GM19193 (cell line): ENCODE results near the gene KLRG1.

Experiments
- POLR2A ChIP-seq: IDR thresholded peaks from 4 replicates; pipeline ENCODE4 v1.6.1; 2011; ENCODE audit not compliant: insufficient read depth, insufficient read length; ENCODE audit errors: extremely low read depth

Gene KLRG1

GRCh38 chr12:9024512-9024911 is 35.2 kb downstream of the KLRG1 start:
- no peak for TF ChIP-seq POLR2A

DNA sequence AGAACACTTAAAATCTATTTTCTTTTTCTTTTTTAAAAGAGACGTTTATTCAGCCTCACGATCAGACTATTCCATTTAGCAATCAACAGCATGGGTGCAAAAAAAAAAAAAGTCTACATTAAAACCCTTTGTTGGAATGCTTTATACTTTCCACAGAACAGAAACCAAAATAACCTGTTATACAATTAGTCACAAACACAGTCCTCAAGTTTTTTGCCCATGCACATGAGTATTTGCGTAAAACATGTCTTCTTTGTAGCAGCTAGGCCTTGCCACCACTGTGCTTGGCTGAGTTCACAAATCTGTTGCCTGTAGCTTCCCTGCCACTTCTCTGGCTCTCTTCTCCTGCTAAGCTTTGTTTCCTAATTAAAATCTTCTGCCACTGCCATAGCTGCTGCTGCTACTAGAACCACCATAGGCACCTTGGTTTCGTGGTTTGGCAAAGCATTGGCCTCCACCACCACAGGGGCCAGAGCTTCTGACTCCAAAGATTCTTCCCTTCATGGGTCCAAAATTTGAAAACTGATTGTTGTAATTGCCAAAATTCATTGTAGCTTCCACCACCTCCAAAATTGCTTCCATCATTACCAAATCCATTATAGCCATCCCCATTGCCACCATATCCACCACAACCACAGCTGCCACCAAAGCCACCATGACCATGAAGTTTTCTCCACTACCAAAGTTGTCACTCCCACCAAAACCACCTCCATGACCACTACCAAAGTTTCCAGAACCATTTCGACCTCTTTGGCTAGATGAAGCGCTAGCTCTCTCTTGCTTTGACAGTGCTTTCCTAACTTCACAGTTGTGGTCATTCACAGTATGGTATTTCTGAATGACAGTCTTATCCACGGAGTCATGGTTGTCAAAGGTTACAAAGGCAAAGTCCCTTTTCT is 38.1 kb downstream of the KLRG1 start:
- no peak for TF ChIP-seq POLR2A

GRCh38 chr12:9030776-9031175 is 41.4 kb downstream of the KLRG1 start:
- no peak for TF ChIP-seq POLR2A

DNA sequence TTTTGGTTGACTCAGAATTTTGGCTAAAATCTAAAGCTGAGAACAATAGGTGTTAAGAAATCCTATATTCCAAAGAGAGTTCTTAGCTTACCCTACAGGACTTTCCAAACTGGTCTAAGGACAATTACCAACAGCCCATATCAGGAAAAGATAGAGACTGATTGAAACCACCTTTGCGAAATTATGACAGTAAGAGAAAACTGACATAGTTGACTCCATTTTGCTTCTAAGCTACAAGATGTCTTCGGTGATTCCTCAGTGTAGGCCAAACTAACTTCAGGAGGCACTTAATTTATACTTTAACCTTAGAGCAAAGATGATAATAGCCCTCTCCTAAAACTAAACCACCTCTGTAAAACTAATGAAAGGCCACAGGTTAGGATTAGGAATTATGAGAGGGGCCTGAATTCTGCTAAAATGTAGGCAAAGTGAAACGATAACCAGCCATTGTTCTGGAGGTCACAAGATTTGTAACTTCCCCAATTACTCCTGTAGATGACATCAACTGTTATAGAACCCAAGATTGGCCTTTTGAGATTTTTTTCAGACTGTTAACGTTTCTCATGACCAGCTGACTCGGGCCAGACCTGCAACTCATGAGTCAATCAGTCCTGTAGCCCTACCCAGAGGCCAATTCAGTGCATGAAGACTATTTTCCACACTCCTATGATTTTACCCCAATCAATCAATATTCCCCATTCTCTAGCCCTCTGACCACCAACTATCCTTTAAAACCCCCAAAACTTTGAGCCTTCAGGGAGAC is 43.0 kb downstream of the KLRG1 start:
- no peak for TF ChIP-seq POLR2A

GRCh38 chr12:9033265-9033887 is 44.0 kb downstream of the KLRG1 start:
- no peak for TF ChIP-seq POLR2A

GRCh38 chr12:9034095-9034494 is 44.7 kb downstream of the KLRG1 start:
- TF ChIP-seq POLR2A: no peak

DNA sequence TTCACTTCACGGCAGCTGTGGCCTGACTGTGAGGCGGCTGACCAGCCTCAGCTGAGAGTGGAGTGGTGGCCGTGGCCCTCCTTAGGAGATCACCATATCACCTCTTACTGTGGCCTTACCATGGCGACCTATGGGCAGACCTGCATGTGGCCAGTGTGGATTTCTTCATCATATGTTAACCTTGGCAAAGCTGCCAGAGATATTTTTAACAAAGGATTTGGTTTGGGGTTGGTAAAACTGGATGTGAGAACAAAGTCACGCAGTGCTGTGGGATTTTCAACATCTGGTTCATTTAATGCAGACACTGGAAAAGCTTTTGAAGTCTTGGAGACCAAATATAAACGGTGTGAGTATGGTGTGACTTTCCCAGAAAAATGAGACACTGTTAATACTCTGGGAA is 46.9 kb downstream of the KLRG1 start:
- no peak for TF ChIP-seq POLR2A

DNA sequence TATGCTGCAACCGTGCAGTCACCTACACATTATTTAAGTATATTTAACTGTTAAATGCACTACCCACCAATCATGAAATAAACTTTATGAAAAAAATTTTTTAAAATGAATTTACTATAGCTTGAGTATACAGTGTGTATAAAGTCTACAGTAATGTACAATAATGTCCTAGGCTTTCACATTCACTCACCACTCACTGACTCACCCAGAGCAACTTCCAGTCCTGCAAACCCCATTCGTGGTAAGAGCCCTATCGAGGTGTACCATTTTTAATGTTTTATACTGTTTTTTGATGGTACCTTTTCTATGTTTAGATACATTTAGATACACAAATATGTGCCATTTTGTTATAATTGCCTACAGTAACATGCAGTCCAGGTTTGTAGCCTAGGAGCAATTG is 48.1 kb downstream of the KLRG1 start:
- TF ChIP-seq POLR2A: no peak

GRCh38 chr12:9039397-9039977 is 50.1 kb downstream of the KLRG1 start:
- TF ChIP-seq POLR2A: no peak

DNA sequence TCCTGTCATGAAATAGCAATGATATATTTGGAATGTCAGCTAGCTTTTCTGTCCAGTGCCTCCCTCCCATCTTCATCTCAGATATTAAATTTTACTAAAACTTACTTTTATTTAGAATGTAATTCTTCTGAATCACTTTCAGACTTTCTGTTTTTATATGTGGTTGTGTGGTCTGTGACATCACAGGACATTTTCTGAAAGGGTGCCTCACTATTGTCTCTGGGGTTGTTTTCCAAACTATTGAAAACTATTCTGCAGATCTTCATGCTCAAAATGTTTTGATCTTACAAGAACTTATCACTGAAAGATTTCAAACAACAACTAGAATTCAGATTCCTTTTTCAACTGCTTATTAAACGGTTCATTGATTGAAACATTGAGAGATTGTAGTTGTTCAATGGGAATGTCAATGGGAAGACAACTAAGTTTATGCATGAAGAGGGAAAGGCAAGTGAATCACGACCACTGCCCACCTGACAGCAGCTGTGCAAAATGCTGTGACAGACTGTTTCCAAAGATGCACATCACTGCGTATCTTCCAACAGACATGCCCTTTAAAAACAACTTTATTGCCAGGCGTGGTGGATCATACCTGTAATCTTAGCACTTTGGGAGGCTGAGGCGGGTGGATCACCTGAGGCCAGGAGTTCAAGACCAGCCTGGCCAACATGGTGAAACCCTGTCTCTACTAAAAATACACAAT is 51.3 kb downstream of the KLRG1 start:
- no peak for TF ChIP-seq POLR2A

DNA sequence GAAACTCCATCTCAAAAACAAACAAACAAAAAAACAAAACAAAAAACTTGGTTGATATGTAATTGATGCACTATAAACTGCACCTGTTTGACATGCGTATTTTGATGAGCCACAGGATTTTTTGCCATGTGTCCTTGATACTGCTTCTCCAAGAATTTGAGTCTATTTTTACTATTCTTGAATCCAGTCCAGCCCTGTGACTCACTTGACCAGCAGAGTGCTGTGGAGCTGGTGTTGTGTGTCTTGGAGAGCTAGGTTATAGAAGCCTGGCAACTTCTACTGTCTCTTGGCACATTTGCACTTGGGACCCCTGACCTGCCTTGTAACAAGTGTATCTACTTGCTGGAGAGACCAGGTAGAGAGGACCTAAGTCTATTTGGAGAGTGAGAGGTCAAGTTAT is 52.0 kb downstream of the KLRG1 start:
- TF ChIP-seq POLR2A: no peak

GRCh38 chr12:9043766-9044165 is 54.4 kb downstream of the KLRG1 start:
- no peak for TF ChIP-seq POLR2A

- TF ChIP-seq POLR2A: no peak
These were observed 57.8 kb downstream of the KLRG1 start for GRCh38 chr12:9047105-9047504.

DNA sequence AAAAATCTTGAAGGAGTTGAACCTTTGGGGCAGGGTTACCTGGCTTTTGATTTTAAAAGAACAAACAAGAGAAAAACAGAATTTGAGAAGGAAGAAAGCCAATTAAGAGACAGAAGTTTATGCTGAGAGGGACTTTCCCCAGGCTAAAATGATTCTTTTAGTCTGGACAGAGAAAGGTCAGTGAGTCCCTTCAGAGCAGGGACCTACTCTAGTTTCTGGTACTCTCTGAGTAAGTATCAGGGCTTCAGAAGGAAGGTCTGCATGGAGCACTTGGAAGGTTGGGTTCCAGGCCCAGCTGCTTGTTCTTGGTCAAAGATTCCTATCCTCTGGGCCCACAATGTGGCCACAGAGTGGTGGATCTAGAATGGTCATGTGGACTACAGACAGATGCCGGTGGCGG is 59.6 kb downstream of the KLRG1 start:
- no peak for TF ChIP-seq POLR2A
